Neural crest cell (in vitro differentiated cells): ENCODE data around the gene CAMK4. TPM values are rescaled to one million over a fixed set of nuclear protein-coding genes. Genes with fewer than 3 reads are reported as not detected.

Experiments
- DNase-seq: peaks from one replicate; pipeline ENCODE4 v3.0.0; 2021; ENCODE audit warnings: low read depth, mixed read lengths, low spot score
- H3K27ac Mint-ChIP-seq: one replicate; pipeline ENCODE4 v1.8.0; 2021; ENCODE audit warnings: mild to moderate bottlenecking, mixed read lengths; ENCODE audit not compliant: unreplicated experiment
- H3K27me3 Mint-ChIP-seq: 2 replicates; pipeline ENCODE4 v1.8.0; 2021; ENCODE audit warnings: low read depth, mild to moderate bottlenecking, mixed read lengths
- H3K36me3 Mint-ChIP-seq: 2 replicates; pipeline ENCODE4 v1.8.0; 2021; ENCODE audit warnings: low read depth, mild to moderate bottlenecking, mixed read lengths
- H3K4me1 Mint-ChIP-seq: 2 replicates; pipeline ENCODE4 v1.8.0; 2021; ENCODE audit warnings: mixed read lengths
- H3K4me3 Mint-ChIP-seq: one replicate; pipeline ENCODE4 v1.8.0; 2021; ENCODE audit warnings: mild to moderate bottlenecking, mixed read lengths
- H3K9me3 Mint-ChIP-seq: 2 replicates; pipeline ENCODE4 v1.8.0; 2021; ENCODE audit warnings: mixed read lengths
- long read RNA-seq: library from polyadenylated mRNA; unstranded; transcript quantifications from one replicate; pipeline ENCODE4 v2.0.0, GENCODE V29; 2020
- total RNA-seq: library from RNA; stranded (reverse); gene quantifications from 2 replicates; pipeline ENCODE4 v1.2.1, GENCODE V29; 2021
- TF ChIP-seq, protein P1 (sequence below): fragments of 200-600 bp; sonication (generic); conservative IDR thresholded peaks from 2 replicates; pipeline ENCODE4 v1.5.0; 2021; ENCODE audit warnings: antibody characterized with exemption, mild to moderate bottlenecking

Gene CAMK4
- total RNA-seq: 9.4 and 10.0 TPM in 2 replicates
- long read RNA-seq, full-length matches to known transcripts: 3 of 8 reads
- long read RNA-seq, partial matches to known transcripts: 2 of 8 reads
- long read RNA-seq, other reads (novel, unspliced or antisense): 3 of 8 reads

DNA sequence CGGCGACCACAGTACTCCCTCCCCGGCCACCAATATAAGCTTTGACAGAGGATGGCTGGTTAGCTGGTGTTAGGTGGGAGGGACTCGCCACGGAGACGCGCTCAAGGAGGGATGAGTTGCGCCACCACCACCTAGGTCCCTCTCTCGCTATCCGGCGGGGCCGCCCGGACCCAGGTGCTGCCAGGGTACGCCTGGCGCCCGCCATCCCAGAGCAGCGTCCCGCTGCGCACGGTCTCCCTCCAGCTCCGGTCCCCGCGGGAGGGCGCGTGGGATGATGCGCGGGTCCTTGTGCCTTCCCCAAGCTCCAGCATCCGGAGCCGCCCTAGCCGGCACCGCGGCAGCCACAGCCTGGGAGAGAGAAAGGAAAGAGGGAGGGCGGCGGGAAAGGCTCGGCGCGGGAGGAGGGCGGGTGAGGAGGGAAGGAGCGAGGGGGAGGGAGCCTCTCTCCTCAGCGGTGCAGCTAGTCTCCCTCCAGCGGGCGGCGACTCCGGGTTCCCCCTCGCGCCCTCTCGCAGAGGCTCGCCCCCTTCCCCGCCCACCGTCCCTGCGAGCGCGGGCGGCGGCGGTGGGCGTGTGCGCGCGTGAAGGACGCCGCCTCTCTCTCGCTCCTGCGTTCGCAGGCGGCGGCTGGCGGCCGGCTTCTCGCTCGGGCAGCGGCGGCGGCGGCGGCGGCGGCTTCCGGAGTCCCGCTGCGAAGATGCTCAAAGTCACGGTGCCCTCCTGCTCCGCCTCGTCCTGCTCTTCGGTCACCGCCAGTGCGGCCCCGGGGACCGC lies at the start of gene CAMK4:
CAMK4 (plus strand) TSS at position 598 of the 774 bp plus-strand sequence; CDS start at position 698, 100 bp downstream.
- Mint-ChIP-seq H3K9me3 (no peaks in the 10 kb centered on the region), H3K36me3 (no peaks in the 10 kb centered on the region), H3K27me3 (peaks cover 36% of the 10 kb centered on the region), H3K4me3 (peak within 1 kb of the TSS; percentile 92), H3K4me1 (peaks cover 12% of the 10 kb centered on the region), H3K27ac (peak within 1 kb of the TSS; percentile 88)
- DNase-seq: peak; percentile 69
- TF ChIP-seq, protein P1, sequence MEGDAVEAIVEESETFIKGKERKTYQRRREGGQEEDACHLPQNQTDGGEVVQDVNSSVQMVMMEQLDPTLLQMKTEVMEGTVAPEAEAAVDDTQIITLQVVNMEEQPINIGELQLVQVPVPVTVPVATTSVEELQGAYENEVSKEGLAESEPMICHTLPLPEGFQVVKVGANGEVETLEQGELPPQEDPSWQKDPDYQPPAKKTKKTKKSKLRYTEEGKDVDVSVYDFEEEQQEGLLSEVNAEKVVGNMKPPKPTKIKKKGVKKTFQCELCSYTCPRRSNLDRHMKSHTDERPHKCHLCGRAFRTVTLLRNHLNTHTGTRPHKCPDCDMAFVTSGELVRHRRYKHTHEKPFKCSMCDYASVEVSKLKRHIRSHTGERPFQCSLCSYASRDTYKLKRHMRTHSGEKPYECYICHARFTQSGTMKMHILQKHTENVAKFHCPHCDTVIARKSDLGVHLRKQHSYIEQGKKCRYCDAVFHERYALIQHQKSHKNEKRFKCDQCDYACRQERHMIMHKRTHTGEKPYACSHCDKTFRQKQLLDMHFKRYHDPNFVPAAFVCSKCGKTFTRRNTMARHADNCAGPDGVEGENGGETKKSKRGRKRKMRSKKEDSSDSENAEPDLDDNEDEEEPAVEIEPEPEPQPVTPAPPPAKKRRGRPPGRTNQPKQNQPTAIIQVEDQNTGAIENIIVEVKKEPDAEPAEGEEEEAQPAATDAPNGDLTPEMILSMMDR: no peak

DNA sequence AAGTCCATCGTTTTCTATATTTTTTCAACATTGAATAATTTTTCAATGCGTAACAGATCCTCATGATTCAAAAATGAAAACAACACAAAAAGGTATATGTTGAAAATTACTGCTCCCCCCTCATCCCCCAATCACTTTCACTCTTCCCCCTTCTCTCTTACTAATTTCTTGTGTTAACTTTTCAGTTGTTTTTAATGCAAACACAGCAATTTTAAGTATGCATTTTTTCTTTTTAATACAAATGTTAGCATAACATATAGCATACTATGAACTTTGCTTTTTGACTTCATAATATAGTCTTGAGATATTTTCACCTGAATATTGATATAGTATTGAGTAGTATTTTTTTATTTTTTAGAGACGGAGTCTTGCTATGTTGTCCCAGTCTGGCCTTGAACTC lies 41.1 kb upstream of the CAMK4 start:
- no peak for DNase-seq
- no peaks in the 10 kb centered on the region for H3K36me3 Mint-ChIP-seq
- no peaks in the 10 kb centered on the region for H3K9me3 Mint-ChIP-seq
- no peak overlapping the region for H3K4me3 Mint-ChIP-seq
- no peak overlapping the region for H3K27ac Mint-ChIP-seq
- no peaks in the 10 kb centered on the region for H3K4me1 Mint-ChIP-seq
- peaks cover 33% of the 10 kb centered on the region for H3K27me3 Mint-ChIP-seq
- TF ChIP-seq, protein P1: no peak

- TF ChIP-seq, protein P1: no peak
- peaks cover 44% of the 10 kb centered on the region for H3K27me3 Mint-ChIP-seq
- no peak overlapping the region for H3K27ac Mint-ChIP-seq
Observed at GRCh38 chr5:111187079-111187478, 37.1 kb upstream of the CAMK4 start.

DNA sequence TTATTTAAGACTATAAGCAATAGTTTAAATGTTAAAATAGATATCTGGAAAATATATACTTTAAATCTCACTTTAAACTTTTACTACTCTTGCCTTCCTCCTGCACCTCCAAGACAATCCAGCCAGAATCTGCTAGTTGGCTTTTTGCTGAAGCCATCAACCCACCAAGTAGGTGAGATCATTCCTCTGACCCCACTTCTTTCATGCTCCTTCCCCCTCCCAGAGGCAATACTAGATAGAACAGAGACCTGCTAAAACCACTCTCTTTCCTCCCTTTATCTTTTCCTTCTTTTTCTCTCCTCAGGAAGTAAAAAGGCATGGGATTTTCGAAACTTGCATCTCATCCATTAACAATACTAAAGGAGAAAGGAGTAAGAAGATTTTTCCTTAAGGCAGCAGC lies 30.1 kb upstream of the CAMK4 start:
- no peak overlapping the region for H3K27ac Mint-ChIP-seq
- H3K36me3 Mint-ChIP-seq: no peaks in the 10 kb centered on the region
- no peaks in the 10 kb centered on the region for H3K9me3 Mint-ChIP-seq
- no peaks in the 10 kb centered on the region for H3K4me1 Mint-ChIP-seq
- H3K27me3 Mint-ChIP-seq: peaks cover 38% of the 10 kb centered on the region
- no peak overlapping the region for H3K4me3 Mint-ChIP-seq
- DNase-seq: no peak
- TF ChIP-seq, protein P1: no peak

More at GRCh38 chr5:111187079-111187478, 37.1 kb upstream of the CAMK4 start:
- DNase-seq: no peak
- Mint-ChIP-seq H3K9me3 (no peaks in the 10 kb centered on the region), H3K4me1 (no peaks in the 10 kb centered on the region), H3K36me3 (no peaks in the 10 kb centered on the region), H3K4me3 (no peak overlapping the region)

DNA sequence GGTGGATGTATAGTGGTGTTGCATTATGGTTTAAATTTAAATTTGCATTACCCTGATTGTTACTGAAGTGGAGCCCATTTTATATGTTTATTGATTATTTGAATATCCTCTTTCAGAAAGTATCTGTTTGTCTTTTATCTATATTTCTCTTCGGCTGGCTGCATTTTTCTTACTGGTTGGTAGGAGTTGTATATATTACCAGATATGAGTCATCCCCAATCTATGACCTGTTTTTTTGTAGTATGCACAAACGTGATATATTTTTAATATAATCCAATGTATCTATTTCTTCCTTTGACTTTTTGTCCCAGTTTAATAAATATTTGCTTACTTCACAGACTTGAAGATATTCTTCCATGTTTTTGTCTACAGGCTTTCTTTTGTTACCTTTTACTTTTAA lies 29.3 kb upstream of the CAMK4 start:
- TF ChIP-seq, protein P1: no peak
- Mint-ChIP-seq H3K4me1 (no peaks in the 10 kb centered on the region), H3K9me3 (no peaks in the 10 kb centered on the region), H3K27me3 (peaks cover 34% of the 10 kb centered on the region), H3K36me3 (no peaks in the 10 kb centered on the region), H3K27ac (no peak overlapping the region), H3K4me3 (no peak overlapping the region)
- no peak for DNase-seq
